ENCODE results near the gene ZNF496. TPM values are rescaled to one million over a fixed set of nuclear protein-coding genes. Genes with fewer than 3 reads are reported as not detected.
"Not testable (repeated sequence)": the region's sequence is repeated elsewhere in the genome, so short reads cannot be mapped to it uniquely, and the experiment has no call there.

The ZNF496 gene
- total RNA-seq = 1 to 10 TPM; 3.7 to 5.8 (median 5.3) TPM
- long read RNA-seq, partial matches to known transcripts = 0 of 2 reads
- long read RNA-seq, other reads (novel, unspliced or antisense) = 2 of 2 reads

DNA sequence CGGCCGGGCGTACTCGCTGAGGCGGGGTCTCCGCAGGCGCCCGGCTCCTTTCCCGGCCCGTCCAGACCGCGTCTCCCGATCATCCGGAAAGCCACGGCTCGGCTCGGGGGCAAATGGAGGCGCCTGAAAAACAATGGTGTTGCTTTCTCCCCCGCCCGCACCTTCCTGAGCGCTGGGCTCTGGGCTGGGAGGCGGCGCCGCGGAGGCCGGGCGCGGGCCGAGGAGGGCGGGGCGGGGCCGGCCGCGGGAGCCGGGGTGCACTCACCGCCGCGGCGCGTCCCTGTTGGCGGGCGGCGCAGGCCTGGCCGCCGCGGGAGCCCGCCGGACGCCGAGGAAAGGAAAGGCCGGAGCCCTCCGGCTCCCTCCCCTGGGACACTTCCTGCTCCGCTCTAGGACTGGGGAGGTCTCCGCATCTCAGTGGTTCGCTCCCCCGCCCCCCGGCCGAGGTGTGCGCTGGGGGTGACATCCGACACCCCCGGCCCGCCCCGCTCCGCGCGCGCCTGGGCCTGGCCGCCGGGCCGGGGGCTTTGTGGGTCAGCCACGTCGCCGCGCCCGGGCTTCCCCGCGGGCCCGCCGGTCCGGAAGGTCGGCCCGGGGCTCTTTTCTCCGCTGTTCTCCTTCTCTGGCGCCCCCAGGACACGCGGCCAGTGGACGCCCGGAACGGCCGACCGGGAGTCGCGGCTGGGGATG is at the start of gene ZNF496:
Gene ZNF496 (minus strand): TSS at position 343 of the 690 bp plus-strand sequence. CDS start 2,289 bp downstream, outside the sequence.
- peak within 1 kb of the TSS; percentile 82 to 91 (median 88) for H3K4me3 ChIP-seq
- no peaks in the 10 kb centered on the region for H3K9me3 ChIP-seq
- ATAC-seq (peak; percentile 71 to 84 (median 82)), DNase-seq (peak; percentile 67 to 78 (median 74))
- H3K27me3 ChIP-seq = no peaks in the 10 kb centered on the region
- intact Hi-C loops (cut with DNase I) = no loop called here
- TF ChIP-seq, protein P1, sequence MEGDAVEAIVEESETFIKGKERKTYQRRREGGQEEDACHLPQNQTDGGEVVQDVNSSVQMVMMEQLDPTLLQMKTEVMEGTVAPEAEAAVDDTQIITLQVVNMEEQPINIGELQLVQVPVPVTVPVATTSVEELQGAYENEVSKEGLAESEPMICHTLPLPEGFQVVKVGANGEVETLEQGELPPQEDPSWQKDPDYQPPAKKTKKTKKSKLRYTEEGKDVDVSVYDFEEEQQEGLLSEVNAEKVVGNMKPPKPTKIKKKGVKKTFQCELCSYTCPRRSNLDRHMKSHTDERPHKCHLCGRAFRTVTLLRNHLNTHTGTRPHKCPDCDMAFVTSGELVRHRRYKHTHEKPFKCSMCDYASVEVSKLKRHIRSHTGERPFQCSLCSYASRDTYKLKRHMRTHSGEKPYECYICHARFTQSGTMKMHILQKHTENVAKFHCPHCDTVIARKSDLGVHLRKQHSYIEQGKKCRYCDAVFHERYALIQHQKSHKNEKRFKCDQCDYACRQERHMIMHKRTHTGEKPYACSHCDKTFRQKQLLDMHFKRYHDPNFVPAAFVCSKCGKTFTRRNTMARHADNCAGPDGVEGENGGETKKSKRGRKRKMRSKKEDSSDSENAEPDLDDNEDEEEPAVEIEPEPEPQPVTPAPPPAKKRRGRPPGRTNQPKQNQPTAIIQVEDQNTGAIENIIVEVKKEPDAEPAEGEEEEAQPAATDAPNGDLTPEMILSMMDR (IDR thresholded peaks at IDR 0.05) = no peak
- TF ChIP-seq POLR2A (IDR thresholded peaks at IDR 0.05) = no peak
- peak within 1 kb of the TSS; percentile 66 to 87 (median 69) for H3K27ac ChIP-seq
- H3K4me1 ChIP-seq = peaks cover 0 to 6% (median 4%) of the 10 kb centered on the region in 4 donors
- 0% methylated on average over 26 of the region's 93 CpGs for WGBS (ENCODE audit: insufficient coverage, low coverage, low lambda C conversion rate, missing lambda C conversion rate)
- H3K36me3 ChIP-seq = peaks cover 0 to 5% (median 0%) of the 10 kb centered on the region in 4 donors

DNA sequence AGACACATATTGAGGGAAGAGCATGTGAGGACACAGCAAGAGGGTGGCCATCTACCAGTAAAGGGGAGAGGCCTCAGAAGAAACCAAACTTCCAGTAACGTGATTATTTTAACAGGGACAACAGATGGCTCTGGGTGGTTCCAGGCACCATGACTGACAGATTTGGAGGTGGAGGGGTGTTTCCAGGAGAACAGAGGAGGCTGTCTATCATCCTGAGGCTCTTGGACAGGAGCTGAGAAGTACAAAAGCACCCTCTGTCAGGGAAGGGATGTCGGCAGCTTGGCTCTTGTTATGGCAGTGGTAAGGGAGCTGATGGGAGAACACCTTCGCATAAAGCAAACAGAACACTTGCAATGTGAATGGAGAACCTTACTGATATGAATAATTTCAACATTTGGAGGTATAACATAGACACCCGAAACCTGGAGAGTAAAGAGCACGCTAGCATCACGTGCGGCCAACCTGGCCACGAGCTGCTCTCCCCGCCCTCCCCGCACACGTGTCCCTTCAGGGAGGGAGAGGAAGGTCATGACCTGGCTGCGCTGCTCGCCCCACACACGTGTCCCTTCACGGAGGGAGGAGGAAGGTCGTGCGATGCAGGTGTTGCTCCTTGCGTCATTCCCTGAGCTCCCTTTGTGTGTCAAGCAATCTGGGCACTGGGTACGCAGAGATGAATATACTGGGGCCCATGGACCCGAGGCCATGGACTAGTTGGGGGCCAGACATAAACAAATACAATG is 46.8 kb upstream of the ZNF496 start:
- no peaks in the 10 kb centered on the region for H3K36me3 ChIP-seq
- no peak overlapping the region for H3K4me3 ChIP-seq
- 66% methylated on average over 9 of the region's 20 CpGs for WGBS (ENCODE audit: insufficient coverage, low coverage, low lambda C conversion rate, missing lambda C conversion rate)
- no peak for TF ChIP-seq POLR2A (IDR thresholded peaks at IDR 0.05)
- TF ChIP-seq, protein P1 (IDR thresholded peaks at IDR 0.05) = no peak
- H3K27ac ChIP-seq = no peak overlapping the region
- intact Hi-C loops (cut with DNase I) = no loop called here
- no peak for DNase-seq
- ATAC-seq = no peak
- no peaks in the 10 kb centered on the region for H3K27me3 ChIP-seq
- no peaks in the 10 kb centered on the region for H3K4me1 ChIP-seq
- H3K9me3 ChIP-seq = no peaks in the 10 kb centered on the region

DNA sequence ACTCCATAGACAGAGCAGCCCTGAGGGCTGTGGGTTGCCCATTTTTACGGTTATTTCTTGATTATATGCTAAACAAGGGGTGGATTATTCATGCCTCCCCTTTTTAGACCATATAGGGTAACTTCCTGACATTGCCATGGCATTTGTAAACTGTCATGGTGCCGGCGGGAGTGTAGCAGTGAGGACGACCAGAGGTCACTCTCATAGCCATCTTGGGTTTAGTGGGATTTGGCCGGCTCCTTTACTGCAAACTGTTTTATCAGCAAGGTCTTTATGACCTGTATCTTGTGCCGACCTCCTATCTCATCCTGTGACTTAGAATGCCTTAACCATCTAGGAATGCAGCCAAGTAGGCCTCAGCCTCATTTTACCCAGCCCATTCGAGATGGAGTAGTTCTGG is 46.0 kb upstream of the ZNF496 start:
- WGBS (ENCODE audit: insufficient coverage, low coverage, low lambda C conversion rate, missing lambda C conversion rate) = 55% methylated on average over 7 of the region's 7 CpGs
- H3K27ac ChIP-seq; ATAC-seq; intact Hi-C loops (cut with DNase I); DNase-seq; H3K4me1 ChIP-seq; H3K27me3 ChIP-seq; H3K36me3 ChIP-seq; H3K9me3 ChIP-seq; H3K4me3 ChIP-seq: not testable (repeated sequence)

DNA sequence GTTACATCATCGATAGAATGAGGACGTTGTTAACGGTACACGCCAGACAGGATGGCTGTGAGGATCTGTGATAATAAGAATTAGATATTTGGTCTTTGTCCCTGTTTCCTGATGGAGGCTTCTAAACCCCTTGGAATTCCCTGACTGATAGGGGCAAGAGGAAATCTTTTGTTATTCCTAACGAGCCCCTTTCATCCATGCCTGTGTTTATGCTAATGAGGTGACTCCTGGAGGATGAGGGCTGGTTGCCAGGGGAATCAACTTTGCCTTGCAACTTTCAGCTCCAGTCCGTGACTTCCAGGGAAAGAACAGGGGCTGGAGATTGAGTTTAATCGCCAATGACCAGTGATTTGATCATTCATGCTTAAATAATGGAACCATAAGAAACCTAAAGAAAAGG is 45.0 kb upstream of the ZNF496 start:
- TF ChIP-seq, protein P1 (IDR thresholded peaks at IDR 0.05) = no peak
- TF ChIP-seq POLR2A (IDR thresholded peaks at IDR 0.05) = no peak
- 31% methylated on average over 7 of the region's 7 CpGs for WGBS (ENCODE audit: insufficient coverage, low coverage, low lambda C conversion rate, missing lambda C conversion rate)
- no peak overlapping the region for H3K27ac ChIP-seq
- intact Hi-C loops (cut with DNase I) = no loop called here
- no peaks in the 10 kb centered on the region for H3K27me3 ChIP-seq
- no peaks in the 10 kb centered on the region for H3K4me1 ChIP-seq
- DNase-seq (no peak), ATAC-seq (no peak)
- H3K9me3 ChIP-seq = no peaks in the 10 kb centered on the region
- H3K4me3 ChIP-seq = no peak overlapping the region
- no peaks in the 10 kb centered on the region for H3K36me3 ChIP-seq

DNA sequence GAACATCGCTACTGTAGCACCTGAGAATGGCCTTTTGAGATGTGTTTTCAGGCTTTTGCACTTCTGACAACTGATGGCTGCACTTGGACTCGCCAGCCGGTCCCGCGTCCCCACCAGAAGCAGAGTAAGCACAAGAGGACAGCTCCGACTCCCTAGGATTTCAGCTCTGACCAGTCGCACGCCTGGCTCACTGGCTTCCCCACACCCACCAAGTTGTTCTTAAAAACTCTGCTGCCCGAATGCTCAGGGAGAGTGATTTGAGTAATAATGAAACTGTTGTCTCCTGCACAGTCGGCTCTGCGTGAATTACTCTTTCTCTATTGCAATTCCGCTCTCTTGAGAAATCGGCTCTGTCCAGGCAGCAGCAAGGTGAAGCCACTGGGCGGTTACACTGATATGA is 44.1 kb upstream of the ZNF496 start:
- Histone ChIP-seq H3K36me3 (no peaks in the 10 kb centered on the region), H3K4me1 (no peaks in the 10 kb centered on the region), H3K4me3 (no peak overlapping the region), H3K27ac (no peak overlapping the region), H3K27me3 (no peaks in the 10 kb centered on the region), H3K9me3 (no peaks in the 10 kb centered on the region)
- TF ChIP-seq, protein P1 (IDR thresholded peaks at IDR 0.05) = no peak
- no peak for TF ChIP-seq POLR2A (IDR thresholded peaks at IDR 0.05)
- DNase-seq (no peak), ATAC-seq (no peak)
- WGBS (ENCODE audit: insufficient coverage, low coverage, low lambda C conversion rate, missing lambda C conversion rate) = 83% methylated on average over 7 of the region's 14 CpGs
- intact Hi-C loops (cut with DNase I) = no loop called here

DNA sequence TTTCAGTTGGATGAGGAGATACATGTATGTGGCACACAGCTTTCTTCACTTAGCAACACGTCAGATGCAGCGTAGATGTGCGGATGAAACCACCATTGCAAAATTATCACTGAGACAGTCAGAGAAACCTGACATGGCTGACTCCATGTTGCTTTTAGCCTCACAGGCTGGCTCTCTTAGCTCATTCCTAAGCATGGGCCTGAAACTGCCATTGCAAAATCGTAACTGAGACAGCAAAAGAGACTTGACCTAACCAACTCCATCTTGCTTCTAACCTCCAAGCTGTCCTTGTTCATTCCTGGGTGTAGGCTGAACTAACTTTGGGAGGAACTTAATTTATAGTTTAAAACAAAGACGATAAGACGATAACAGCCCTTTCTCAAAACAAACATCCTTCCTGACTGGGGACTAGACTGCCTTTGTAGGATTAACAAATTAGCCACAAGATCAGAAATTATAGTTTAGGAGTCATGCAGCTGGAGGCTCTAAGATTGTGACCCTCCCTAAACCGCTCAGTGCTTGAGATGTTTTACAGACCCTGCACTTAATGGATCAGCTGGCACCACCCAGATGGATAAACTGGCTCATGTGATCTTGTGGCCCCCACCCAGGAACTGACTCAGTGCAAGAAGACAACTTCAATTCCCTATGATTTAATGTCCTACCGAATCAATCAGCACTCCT is 43.1 kb upstream of the ZNF496 start:
- H3K36me3 ChIP-seq; ATAC-seq; H3K4me1 ChIP-seq; DNase-seq; H3K4me3 ChIP-seq; H3K27ac ChIP-seq; H3K27me3 ChIP-seq; H3K9me3 ChIP-seq; intact Hi-C loops (cut with DNase I): not testable (repeated sequence)
- WGBS (ENCODE audit: insufficient coverage, low coverage, low lambda C conversion rate, missing lambda C conversion rate) = 72% methylated on average over 8 of the region's 8 CpGs
